T-helper 1 cell treated with Interleukin-12 subunit alpha and Interleukin-12 subunit beta and Interleukin-4 antibody, amounts not matched to agents 30 ng/mL and 1 ng/mL, for 36 hours (primary cell): ENCODE measurements around the gene WDHD1. TPM values are rescaled to one million over a fixed set of nuclear protein-coding genes. Genes with fewer than 3 reads are reported as not detected.
"Not testable (repeated sequence)": the region's sequence is repeated elsewhere in the genome, so short reads cannot be mapped to it uniquely, and the experiment has no call there.

Experiments used
- intact Hi-C: fragments of 100-400 bp; cut with micrococcal nuclease; formaldehyde crosslinking; loops from one replicate; pipeline ENCODE4 v1.15.1; 2024
- total RNA-seq: library from RNA; stranded (reverse); gene quantifications from 2 replicates; pipeline ENCODE4 v1.2.3, GENCODE V29; 2022

WDHD1 gene, protein sequence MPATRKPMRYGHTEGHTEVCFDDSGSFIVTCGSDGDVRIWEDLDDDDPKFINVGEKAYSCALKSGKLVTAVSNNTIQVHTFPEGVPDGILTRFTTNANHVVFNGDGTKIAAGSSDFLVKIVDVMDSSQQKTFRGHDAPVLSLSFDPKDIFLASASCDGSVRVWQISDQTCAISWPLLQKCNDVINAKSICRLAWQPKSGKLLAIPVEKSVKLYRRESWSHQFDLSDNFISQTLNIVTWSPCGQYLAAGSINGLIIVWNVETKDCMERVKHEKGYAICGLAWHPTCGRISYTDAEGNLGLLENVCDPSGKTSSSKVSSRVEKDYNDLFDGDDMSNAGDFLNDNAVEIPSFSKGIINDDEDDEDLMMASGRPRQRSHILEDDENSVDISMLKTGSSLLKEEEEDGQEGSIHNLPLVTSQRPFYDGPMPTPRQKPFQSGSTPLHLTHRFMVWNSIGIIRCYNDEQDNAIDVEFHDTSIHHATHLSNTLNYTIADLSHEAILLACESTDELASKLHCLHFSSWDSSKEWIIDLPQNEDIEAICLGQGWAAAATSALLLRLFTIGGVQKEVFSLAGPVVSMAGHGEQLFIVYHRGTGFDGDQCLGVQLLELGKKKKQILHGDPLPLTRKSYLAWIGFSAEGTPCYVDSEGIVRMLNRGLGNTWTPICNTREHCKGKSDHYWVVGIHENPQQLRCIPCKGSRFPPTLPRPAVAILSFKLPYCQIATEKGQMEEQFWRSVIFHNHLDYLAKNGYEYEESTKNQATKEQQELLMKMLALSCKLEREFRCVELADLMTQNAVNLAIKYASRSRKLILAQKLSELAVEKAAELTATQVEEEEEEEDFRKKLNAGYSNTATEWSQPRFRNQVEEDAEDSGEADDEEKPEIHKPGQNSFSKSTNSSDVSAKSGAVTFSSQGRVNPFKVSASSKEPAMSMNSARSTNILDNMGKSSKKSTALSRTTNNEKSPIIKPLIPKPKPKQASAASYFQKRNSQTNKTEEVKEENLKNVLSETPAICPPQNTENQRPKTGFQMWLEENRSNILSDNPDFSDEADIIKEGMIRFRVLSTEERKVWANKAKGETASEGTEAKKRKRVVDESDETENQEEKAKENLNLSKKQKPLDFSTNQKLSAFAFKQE
- 30.5 and 32.9 TPM in 2 replicates for total RNA-seq

DNA sequence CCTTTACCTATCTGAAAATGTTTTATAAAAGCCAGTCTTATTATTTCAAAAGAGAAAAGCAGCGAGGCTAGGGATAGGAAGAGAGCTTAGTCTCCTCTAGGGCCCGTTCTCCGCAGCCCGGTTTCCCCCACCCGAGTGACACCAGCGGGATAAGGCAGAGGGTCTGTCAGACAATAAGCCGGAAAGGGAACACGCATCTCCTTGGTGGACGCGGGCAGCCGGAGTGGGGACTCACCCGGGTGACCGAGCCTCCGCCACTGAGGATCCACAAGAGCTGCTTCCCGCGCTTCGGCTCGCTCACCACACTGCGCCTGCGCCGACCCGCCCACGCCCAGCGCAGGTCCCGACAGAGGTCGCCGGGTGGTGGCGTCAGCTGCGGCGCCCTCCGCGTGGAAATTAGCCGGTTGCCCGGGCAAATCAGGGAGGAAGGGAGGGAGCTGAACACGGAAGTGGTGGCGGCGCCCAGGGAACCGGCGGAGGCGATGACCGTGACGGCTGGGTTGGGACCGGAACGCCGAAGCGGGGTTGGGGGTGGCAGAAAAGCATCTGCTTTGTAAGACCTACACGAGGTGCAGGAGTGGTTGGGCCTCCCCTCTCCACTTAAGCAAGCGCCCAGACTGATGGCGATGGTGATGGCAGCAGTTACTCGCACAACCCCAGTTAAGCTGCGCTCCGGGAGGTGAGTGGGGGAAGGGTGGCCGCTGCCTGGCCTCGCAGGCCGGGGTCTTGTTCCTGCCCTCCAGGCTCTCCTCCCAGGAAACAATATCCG is at the start of gene WDHD1, which contains the start of gene SOCS4:
WDHD1 (minus strand) TSS at position 307 of the 769 bp plus-strand sequence. CDS start 312 bp downstream, outside the sequence.
SOCS4 (plus strand) TSS at position 444 of the 769 bp plus-strand sequence. CDS start 15,806 bp downstream, outside the sequence.
- intact Hi-C loops, result loop anchor here (1.0 to 10.0 kb wide), 13 partner anchors 8 to 1088 kb away; partner anchors contain the start of genes CGRRF1, CNIH1, DLGAP5 and FBXO34

DNA sequence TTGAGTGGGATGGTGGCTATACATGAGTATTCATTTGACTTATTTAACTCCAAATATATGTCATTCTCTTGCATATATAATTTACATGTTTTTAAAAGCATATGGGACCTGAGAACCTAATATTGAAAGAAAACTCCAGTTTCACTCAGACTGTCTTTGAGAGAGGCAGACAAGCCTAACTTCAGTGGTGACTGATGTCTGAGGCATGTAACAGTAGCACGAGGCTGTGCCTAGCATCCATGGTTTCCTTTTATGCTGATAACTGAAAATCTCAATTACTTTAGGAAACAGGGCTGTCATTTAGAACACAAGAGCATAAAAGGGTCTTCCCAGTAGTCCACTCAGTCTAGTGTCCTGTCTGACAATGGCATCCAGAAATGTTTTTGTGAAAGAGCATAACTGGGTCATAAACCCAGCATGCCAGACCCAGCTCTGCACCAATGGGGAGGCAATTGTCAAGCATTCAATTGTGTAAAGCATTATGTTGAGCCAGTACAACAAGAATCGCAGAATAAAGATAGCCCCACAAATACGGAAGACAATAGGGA is 48.8 kb upstream of the WDHD1 start:
- intact Hi-C loops, result no loop called here

DNA sequence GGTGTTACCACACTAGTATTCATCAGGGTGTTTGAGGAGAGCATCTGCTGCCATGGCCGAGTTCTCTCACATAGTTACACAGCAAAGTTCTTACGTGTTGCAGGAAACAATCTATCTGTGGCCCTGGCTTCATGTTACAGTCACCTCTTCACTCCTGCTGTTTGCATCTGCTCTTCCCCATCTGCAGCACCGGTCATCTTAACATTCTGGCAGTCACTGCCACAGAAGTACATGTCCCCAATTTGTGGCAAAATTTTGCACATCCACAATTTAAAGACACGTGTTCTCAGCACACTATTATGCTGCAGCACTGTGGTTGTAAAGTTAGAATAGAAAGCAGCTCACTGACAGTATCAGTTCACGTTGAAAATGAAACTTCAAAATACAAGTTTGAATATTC is 47.8 kb upstream of the WDHD1 start:
- intact Hi-C loops, result no loop called here

DNA sequence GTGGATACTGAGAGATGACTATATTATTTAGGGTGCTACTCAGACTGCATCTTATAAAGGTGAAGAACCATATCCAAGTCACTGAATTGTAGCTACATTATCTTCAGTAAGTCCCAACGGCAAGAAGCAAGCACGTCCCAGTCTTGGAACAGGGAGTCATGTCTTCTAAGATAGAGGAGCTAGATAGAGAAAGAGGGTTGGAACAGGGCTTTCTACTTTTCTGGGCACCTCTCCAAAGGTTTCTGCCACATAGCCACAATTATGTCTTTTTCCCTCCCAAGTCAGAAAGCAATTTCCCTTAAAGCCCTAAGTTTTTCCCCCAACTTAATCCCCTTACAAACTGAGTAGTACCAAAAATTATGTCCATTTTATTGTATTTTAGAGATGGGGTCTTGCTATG is 47.0 kb upstream of the WDHD1 start:
- intact Hi-C loops, result no loop called here

DNA sequence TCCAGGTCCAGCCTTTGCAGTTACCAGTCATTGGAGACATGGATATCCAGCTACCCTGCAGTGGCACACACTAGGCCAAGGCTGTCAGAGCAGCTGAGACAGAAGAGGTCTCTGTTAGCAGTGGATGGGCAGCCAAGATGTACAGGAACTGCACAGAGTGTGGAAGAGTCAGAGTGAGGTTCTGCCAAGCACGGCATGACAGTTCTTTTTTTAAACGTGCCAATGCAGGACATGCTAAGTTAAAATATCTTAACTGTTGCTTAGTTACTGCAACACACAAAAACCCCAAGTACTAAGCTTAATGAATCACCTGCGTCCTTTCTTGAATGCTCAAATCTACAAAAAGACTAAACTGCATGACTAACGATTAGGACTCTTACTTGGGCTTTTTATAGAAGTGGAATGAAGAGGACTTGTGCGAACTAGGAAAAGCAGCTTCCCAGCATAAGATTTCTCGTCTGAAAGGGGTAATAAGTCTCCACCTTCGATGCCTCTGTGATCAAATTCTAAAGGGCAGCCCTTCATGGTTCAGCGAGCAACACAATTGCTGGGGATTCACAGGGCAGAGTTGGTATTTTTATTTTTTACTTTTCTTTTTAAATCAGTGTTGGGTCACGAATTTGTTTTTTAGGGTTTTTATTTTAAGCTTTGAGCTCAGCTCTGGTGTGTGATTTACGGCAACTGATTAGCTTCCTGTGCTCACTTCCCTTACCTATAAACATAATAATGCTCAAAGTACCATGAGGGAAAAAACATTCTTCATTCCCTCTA is 45.2 kb upstream of the WDHD1 start:
- intact Hi-C loops, result no loop called here

DNA sequence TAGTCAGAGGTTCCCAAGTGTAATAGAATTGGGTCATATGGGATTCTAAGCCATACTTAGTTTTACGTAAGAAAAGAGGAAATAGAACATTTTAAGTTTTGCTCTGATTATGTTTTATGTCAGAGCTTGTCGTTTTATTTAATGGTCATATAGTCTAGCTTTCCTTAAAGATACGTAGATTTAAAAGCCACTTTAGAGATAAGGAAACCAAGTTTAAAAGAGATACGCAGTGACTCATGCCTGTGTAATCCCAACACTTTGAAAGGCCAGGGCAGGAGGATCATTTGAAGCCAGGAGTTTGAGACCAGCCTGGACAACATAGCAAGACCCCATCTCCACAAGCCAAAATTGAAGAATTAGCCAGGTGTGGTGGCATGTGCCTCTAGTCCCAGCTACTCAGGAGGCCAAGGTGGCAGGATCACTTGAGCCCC is 44.1 kb upstream of the WDHD1 start:
- intact Hi-C loops, result no loop called here

DNA sequence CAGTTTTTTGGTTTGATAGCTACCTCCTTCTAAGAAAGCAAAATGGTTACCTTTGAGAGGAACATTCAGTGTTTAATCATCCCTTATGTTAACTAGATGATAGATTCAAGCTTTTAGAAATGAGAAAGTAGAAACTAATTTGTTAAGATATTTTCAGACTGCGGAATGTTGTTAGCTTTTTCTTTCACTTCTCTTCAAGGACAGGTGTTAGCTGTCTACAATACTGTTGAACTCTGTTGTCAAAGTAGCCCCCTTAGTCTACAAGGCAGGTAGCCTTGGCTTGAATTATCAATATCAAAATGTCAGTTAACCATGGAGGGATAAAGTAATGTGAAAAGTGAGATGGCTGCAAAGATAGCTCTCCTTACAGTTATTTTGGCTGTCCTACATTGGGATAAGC is 39.3 kb upstream of the WDHD1 start:
- intact Hi-C loops, result no loop called here

DNA sequence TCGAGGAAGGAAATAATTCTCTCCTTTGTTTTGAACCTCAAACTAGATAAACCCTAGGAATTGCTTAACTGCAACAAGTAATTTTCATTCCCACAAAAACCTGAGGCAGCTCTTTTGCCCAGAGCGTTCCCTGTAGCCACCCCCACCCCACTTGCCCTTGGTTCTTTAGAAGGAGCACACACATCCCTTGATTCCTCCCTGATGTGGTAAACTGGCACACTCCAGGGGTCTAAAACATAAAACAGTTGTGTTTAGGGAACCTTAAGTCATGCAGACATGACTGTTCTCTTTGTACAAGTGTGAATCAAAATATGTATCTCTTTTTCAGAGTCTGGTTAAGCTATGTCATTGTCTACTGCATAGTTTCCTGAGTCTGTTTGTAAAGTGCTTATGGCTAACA is 38.5 kb upstream of the WDHD1 start:
- intact Hi-C loops, result no loop called here

DNA sequence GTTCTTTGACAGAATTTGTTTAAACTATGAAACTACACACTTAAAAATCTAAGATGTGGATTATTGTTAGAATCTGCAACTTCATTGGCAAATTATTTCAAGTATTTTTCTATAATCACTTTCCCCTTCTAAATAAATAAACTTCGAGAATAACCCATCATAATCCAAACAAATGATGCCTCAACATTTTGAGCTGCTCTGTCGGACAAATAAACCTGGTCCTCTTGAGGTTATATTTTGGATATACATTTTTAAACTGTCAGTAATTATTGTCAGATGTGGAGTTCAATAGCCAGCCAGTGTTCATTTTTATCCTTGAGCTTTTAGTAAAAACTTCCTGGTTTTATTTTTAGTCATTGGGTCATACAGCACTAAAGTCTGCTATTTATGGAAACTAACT is 38.0 kb upstream of the WDHD1 start:
- intact Hi-C loops, result not testable (repeated sequence)

DNA sequence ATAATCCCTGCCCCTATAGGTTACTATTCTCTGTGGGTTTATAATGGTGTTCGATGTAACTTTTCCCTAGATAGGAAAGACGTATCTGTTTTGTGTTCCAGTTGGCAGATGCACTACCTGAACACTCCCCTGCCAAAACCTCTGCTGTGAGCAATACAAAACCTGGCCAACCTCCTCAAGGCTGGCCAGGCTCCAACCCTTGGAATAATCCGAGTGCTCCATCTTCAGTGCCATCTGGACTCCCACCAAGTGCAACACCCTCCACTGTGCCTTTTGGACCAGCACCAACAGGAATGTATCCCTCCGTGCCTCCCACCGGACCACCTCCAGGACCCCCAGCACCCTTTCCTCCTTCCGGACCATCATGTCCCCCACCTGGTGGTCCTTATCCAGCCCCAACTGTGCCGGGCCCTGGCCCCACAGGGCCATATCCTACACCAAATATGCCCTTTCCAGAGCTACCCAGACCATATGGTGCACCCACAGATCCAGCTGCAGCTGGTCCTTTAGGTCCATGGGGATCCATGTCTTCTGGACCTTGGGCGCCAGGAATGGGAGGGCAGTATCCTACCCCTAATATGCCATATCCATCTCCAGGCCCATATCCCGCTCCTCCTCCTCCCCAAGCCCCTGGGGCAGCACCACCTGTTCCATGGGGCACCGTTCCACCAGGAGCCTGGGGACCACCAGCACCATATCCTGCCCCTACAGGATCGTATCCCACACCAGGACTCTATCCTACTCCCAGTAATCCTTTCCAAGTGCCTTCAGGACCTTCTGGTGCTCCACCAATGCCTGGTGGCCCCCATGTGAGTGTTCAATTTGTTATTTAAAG is 35.8 kb upstream of the WDHD1 start:
- intact Hi-C loops, result no loop called here

DNA sequence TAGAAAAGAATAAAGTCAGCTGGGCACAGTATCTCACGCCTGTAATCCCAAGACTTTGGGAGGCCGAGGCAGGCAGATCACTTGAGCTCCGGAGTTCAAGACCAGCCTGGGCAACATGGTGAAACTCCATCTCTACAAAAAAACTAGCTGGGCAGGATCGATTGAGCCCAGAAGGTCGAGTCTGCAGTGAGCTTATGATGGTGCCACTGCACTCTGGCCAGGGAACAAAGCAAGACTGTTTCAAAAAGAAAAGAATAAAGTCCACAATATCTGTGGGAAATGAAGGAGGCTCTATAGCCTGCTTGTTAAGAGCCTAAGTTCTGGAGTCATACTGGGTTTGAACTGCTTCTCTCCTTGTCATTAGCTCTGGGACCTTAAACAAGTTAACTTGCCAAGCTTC is 32.4 kb upstream of the WDHD1 start:
- intact Hi-C loops, result loop anchor here (10.0 kb wide), 3 partner anchors 295 to 525 kb away; partner anchors contain the start of genes KTN1 and SAMD4A

DNA sequence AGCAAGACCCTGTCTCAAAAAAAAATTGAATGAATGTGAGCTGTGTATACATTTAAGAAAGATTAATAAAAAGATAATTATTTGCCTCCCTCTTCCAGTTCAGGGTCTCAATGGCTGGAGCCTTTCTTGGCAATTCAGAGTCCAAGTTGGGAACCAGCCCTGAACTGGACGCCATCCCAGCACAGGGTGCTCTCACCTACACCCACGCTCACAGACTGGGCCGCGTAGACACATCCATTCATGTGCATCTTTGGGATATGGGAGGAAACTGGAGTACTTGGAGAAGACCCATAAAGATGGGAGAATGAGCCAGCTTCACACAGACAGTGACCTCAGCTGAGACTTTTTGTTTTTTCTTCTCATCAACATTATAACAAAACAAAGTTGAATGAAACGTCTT is 31.0 kb upstream of the WDHD1 start:
- intact Hi-C loops, result loop anchor here (10.0 kb wide), 3 partner anchors 297 to 527 kb away; partner anchors contain the start of genes KTN1 and SAMD4A

DNA sequence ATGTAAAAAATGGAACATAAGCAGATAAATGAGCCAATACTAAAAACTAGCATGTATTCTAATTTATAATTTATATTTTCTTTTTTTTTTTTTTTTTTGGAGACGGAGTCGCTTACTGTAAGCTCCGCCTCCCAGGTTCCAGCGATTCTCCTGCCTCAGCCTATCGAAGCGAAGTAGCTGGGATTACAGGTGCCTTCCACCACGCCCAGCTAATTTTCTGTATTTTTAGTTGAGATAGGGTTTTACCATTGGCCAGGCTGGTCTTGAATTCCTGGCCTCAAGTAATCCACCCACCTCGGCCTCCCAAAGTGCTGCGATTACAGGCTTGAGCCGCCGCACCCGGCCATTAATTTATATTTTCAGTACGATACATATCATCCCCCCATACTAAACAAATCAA is 27.2 kb upstream of the WDHD1 start:
- intact Hi-C loops, result loop anchor here (5.0 to 10.0 kb wide), 4 partner anchors 301 to 531 kb away; partner anchors contain the start of genes ATG14, KTN1 and SAMD4A

DNA sequence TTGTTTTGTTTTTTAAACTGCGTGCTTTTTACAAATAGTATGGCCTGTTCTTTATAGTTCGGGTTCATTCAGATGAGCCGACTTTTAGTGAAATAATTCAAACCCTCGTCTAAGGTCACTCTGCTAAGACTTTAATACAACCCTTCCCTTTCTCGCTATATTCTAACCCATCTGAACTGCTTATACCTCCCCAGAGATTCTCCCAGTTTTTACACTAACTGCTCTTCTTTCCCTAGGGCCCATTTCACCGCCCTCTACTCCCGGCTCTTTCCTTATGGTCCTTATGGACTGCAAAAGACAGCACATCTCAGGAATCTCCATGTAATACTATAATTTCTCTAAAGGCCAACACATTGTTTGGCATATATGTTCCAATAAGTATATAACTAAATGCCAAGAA is 26.6 kb upstream of the WDHD1 start:
- intact Hi-C loops, result loop anchor here (2.0 to 10.0 kb wide), 5 partner anchors 49 to 531 kb away; partner anchors contain the start of genes ATG14, KTN1 and SAMD4A

DNA sequence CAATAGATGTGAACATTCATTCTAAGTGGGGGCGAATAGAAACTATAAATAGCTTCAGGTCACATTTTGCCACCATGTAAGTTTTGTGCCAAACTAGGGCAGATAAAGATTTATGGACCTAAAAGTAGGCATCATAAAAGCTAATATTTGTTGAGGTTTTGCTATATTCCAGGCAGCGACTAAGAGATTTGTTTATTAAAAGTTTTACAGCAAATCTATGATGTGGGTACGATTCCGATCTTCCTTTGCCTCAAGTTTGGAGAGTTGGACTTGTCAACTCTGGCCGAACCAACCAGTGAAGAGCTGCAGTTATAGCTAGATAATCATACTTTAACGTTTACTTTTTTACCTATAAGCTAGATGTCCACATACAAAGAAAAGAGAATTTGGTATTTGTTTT is 26.1 kb upstream of the WDHD1 start:
- intact Hi-C loops, result loop anchor here (2.0 to 10.0 kb wide), 5 partner anchors 50 to 532 kb away; partner anchors contain the start of genes ATG14, KTN1 and SAMD4A

DNA sequence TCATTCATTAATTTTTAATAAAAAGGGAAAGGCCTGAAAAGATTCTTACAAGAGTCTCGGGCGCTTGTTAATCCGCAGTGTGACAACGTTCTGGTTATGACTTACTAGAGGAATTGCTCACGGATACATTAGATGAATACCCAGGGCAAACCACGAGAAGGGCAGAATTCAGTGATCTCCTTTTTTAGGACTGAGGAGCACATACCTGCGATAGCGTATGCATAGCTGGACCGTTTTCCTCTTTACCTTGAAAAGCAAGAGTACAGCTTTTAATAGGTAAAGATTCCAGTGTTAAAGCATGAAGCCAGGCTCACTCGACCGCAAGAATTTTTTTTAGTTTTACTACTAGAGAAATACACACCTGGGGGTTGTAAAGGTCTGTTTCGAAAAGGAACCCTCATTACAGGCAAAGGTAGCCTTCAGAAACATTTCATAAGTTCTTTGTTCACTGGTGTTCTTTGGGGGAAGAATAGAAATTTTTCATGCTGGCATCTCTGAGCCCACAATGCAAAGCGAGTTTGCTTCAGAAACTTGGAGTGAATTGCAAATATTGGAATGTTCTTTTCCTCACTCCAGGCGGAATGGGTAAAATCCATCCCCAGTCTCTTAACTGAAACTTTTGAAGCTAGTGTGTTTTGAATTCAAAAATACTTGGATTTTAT is 25.5 kb upstream of the WDHD1 start:
- intact Hi-C loops, result loop anchor here (1.0 to 10.0 kb wide), 6 partner anchors 50 to 532 kb away; partner anchors contain the start of genes ATG14, KTN1 and SAMD4A
